ENCODE results near the gene MRPS31. TPM values are rescaled to one million over a fixed set of nuclear protein-coding genes. Genes with fewer than 3 reads are reported as not detected.

Gene MRPS31
- total RNA-seq, 1 experiment from 2014 or later = 22.8 TPM

GRCh38 chr13:40813667-40814454 is 42.9 kb upstream of the MRPS31 start:
- H3K9me2 ChIP-seq (ENCODE audit: insufficient read depth) = no peaks in the 10 kb centered on the region
- DNase-seq (ENCODE audit: low read depth, low spot score) (no peak), ATAC-seq (peak; percentile 87)
- H3K4me2 ChIP-seq (ENCODE audit: low read length) = no peak overlapping the region
- BruUV-seq (replicated peaks) = no TSS peak
- H3K27me3 ChIP-seq (ENCODE audit: insufficient read depth, low read length) = no peaks in the 10 kb centered on the region
- no peak overlapping the region for H3K4me3 ChIP-seq (replicated peaks in 1 of 2; ENCODE audit: low read depth in 1 of 2, low read length in 2 of 2)
- H3K27ac ChIP-seq (ENCODE audit: low read depth, low read length) = no peak overlapping the region
- no peak for TF ChIP-seq TCF7L2 (IDR thresholded peaks at IDR 0.05; ENCODE audit: borderline replicate concordance, extremely low read depth, insufficient read depth, insufficient read length)
- no peak; the same call in 1 of the 2 replicates for TF ChIP-seq CBX3 (IDR thresholded peaks at IDR 0.05; ENCODE audit: low read depth)
- TF ChIP-seq JUND (IDR thresholded peaks at IDR 0.05) = no peak
- no peak for TF ChIP-seq ZBTB33 (IDR thresholded peaks at IDR 0.05; ENCODE audit: extremely low read depth, insufficient replicate concordance, low read length)
- no peak for TF ChIP-seq CEBPB (IDR thresholded peaks at IDR 0.05; ENCODE audit: low read depth)
- no peak for TF ChIP-seq ELF1 (IDR thresholded peaks at IDR 0.05; ENCODE audit: borderline replicate concordance, low read depth)
- no peak for TF ChIP-seq SP1 (IDR thresholded peaks at IDR 0.05; ENCODE audit: low read depth)
- peak; percentile 57 for TF ChIP-seq RAD21 (IDR thresholded peaks at IDR 0.05; ENCODE audit: low read depth)
- TF ChIP-seq POLR2AphosphoS5 (IDR thresholded peaks at IDR 0.05; ENCODE audit: low read depth, low read length) = no peak
- TF ChIP-seq EZH2 (IDR thresholded peaks at IDR 0.05) = no peak
- peak; percentile 37 to 77 (median 63); a peak in 4 of 6 replicates for TF ChIP-seq CTCF (IDR thresholded peaks at IDR 0.05 in 2 of 3, conservative IDR thresholded peaks at IDR 0.05 in 1 of 3; ENCODE audit: borderline replicate concordance in 1 of 3, insufficient read depth in 1 of 3, low read depth in 2 of 3, low read length in 2 of 3)
- no peak overlapping the region for H2AFZ ChIP-seq (ENCODE audit: low read depth, low read length, poor library complexity, severe bottlenecking)
- ChIA-PET RAD21 (ENCODE audit: low non-redundant PET in 1 of 2, low total read pairs in 2 of 2, uncharacterized antibody in 2 of 2, unreplicated experiment in 2 of 2) (no interaction called here), CTCF (interaction anchor here (1.0 to 3.4 kb wide), 4 partner anchors 10 to 37 kb away, joined by 3 to 11 read pairs (median 3); partner anchors contain the start of gene SLC25A15), POLR2A (no interaction called here)
- H3K9ac ChIP-seq (ENCODE audit: low read length) = no peak overlapping the region
- H4K20me1 ChIP-seq (ENCODE audit: insufficient read depth) = no peaks in the 10 kb centered on the region
- no peaks in the 10 kb centered on the region for H3K9me3 ChIP-seq (ENCODE audit: control insufficient read depth in 1 of 2, insufficient read depth in 1 of 2, low read depth in 1 of 2, low read length in 2 of 2)
- H3K4me1 ChIP-seq (ENCODE audit: control insufficient read depth in 1 of 2, insufficient read depth in 2 of 2, low read length in 2 of 2) = 0 out of 4 replicates have a peak, but pooled peaks cover 0 to 3% of the 10 kb centered on the region in 2 experiments
- peaks cover 5% of the 10 kb centered on the region in 2 experiments; a peak in 1 of 4 replicates for H3K36me3 ChIP-seq (ENCODE audit: control insufficient read depth in 1 of 2, insufficient read depth in 2 of 2, low read length in 2 of 2)
- H3K79me2 ChIP-seq (ENCODE audit: insufficient read depth, low read length) = no peaks in the 10 kb centered on the region
- intact Hi-C loops (cut with micrococcal nuclease) = no loop called here
